Esophagus squamous epithelium (tissue), 4 donors: ENCODE measurements around the gene KSR1.

Source experiments
- CTCF ChIP-seq, 6 experiments: fragments of 450-650 bp in 4 of 6; fragments of 200-600 bp in 2 of 6; sonication (generic) in 2 of 6; IDR thresholded peaks; one replicate each; pipeline ENCODE4 v1.5.1; 2016 to 2019; ENCODE audit warnings: antibody characterized with exemption in 6 of 6, mild to moderate bottlenecking in 4 of 6, moderate library complexity in 4 of 6
- POLR2A ChIP-seq, 4 donors: fragments of 450-650 bp; IDR thresholded peaks; one replicate each; pipeline ENCODE4 v1.6.1; 2017; ENCODE audit warnings: antibody characterized with exemption in 4 of 4, mild to moderate bottlenecking in 4 of 4, moderate library complexity in 3 of 4

- TF ChIP-seq CTCF (IDR thresholded peaks at IDR 0.05), result no peak
- TF ChIP-seq POLR2A (IDR thresholded peaks at IDR 0.05), result no peak
Observed at GRCh38 chr17:27518048-27518447, 61.8 kb downstream of the KSR1 start.
